AG09309 (cell line): ENCODE measurements around the gene TMEM98.
"Not testable (repeated sequence)": the region's sequence is repeated elsewhere in the genome, so short reads cannot be mapped to it uniquely, and the experiment has no call there.

Experiments used
- DNase-seq: peaks from one replicate; pipeline ENCODE4 v3.0.0-alpha.2; 2010; ENCODE audit warnings: low read depth
- H3K4me3 ChIP-seq: 2 replicates; pipeline ENCODE4 v1.5.1; 2011; ENCODE audit warnings: mild to moderate bottlenecking, low read depth, low read length, moderate library complexity; ENCODE audit not compliant: control insufficient read depth
- TF ChIP-seq, protein P1 (sequence below): IDR thresholded peaks from 2 replicates; pipeline ENCODE4 v1.5.1; 2011; ENCODE audit warnings: mild to moderate bottlenecking, low read depth, low read length, inconsistent platforms; ENCODE audit not compliant: insufficient read depth, control insufficient read depth; ENCODE audit errors: missing control alignments

The TMEM98 gene

DNA sequence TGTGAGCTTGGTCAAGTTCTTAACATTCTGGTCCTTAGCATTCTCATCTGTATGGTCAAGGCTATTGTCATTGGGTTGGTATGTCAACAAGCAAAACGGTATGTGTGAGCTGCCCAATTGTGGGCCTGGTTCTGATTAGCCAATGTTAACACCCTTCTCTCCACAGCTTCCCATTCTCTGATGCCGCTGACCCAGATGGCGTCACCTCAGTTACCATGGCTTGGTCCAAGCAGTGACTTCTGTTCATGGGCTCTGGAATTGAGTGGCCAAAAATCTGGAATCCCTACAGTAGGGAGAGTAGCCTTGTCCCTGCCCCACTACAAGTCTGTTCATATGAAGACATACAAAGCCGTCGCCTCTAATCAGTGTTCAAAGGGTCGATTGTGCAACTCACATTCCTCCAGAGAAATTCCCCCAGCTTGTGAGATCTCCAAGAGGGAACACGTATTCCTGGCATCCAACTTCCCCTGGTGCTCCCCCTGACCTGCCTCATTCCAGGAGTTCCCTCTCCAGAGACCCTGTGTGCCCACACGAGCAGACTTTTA, 15.8 kb downstream of the TMEM98 start:
- TF ChIP-seq, protein P1, sequence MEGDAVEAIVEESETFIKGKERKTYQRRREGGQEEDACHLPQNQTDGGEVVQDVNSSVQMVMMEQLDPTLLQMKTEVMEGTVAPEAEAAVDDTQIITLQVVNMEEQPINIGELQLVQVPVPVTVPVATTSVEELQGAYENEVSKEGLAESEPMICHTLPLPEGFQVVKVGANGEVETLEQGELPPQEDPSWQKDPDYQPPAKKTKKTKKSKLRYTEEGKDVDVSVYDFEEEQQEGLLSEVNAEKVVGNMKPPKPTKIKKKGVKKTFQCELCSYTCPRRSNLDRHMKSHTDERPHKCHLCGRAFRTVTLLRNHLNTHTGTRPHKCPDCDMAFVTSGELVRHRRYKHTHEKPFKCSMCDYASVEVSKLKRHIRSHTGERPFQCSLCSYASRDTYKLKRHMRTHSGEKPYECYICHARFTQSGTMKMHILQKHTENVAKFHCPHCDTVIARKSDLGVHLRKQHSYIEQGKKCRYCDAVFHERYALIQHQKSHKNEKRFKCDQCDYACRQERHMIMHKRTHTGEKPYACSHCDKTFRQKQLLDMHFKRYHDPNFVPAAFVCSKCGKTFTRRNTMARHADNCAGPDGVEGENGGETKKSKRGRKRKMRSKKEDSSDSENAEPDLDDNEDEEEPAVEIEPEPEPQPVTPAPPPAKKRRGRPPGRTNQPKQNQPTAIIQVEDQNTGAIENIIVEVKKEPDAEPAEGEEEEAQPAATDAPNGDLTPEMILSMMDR = no peak
- H3K4me3 ChIP-seq = no peak overlapping the region
- DNase-seq = peak; percentile 68

DNA sequence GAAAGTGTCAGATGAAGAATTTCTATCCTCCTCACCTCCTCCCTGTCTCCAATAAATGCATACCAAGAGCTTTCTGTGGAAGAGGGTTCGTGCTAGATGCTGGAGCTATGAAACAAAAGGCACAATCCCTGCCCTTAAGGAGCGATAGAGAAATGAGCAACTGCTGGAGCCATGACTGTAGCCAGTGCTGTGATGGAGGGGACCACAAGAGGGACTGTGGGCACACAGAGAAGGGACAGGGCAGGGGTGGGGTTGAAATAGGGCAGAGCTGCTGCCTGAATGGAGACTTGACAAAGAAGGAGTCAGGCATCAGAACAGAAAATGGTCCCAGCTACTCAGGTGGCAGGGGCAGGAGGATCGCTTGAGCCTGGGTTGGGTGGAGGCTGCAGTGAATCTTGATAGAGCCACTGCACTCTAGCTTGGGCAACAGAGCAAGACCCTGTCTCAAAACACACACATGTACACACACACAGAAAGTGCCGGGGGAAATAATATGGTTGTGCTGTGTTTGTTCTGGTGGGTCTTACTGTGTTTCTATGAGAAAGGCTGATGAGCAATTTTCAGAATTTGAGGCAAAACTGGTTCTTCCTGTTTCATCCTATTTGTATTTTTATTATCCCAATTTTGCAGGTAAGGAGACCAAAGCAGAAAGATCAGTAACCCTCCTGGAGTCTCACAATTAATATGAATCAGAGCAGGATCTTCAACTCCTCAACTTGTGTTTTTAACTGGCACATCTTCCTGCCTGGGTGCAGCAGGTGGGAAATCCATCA, 16.5 kb downstream of the TMEM98 start:
- no peak for DNase-seq
- TF ChIP-seq, protein P1 = no peak

DNA sequence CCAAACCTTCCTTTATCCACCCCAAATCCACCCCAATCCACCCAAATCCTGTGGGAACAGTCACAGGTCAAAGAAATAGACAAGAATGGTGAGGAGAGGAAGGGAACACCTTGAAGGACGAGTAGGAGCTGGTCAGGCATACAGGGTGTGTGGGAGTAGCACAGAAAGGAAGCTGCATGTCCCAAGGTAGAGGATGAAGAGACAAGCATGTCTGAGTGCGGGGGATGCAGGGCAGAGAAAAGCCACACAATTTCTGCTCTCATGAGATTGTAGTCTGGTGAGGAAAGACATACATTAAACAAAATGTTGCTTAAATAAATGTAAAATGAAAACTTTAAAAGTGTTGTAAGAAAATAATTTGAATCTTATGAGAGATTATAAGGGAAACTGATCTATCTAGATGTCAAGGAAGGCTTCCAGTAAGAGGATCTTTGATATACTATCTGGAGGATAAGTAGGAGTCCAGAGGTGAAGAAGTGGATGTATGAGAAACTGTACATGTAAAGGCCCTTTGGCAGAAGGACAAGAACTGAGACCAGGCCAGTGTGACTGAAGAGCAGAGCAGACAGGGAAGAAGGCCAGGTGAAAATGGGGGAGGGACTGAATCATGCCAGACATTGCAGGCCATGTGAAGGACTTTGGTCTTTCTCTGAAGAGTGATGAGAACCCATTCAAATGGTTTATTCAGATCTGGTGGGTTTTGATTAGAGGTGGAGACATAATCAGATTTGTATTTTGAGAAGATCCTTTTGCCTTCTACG, 18.6 kb downstream of the TMEM98 start:
- no peak for DNase-seq
- H3K4me3 ChIP-seq = no peak overlapping the region
- TF ChIP-seq, protein P1 = no peak

More for the DNA sequence above, 16.5 kb downstream of the TMEM98 start:
- no peak overlapping the region for H3K4me3 ChIP-seq

DNA sequence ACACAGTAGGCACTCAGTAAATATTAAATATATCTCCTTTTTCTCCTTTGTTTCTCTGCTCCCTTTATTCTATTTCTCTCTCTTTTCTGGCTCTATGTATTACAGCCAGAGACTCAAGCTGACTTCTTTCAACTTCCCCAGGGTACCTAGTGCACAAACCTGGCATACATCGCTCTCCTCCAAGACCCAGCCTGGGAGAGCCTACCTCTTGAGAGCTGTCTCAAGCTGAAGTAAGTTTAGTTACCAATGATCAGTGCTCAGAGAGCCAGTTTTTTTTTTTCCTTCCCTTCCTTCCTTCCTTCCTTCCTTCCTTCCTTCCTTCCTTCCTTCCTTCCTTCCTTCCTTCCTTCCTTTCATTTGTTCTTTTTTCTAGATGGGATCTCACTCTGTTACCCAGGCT, 19.8 kb downstream of the TMEM98 start:
- H3K4me3 ChIP-seq = no peak overlapping the region
- no peak for DNase-seq
- TF ChIP-seq, protein P1 = no peak

DNA sequence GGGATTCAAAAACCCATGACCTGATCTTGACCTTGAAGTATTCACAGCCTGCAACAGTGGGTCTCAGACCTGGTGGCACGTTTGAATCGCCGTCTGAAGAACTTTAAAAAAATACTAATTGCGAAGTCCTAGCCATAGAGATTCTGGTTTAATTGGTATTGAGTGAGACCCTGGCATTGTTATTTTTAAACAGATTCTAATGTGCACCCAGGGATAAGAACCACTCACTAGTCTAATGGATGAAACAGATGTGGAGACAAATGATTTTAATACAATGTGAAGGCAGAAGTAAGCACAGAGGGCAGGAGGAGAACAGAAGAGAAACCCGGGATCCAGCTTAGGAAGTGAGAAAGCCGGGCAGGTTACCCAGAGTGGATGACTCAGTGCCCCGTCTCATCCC, 21.2 kb downstream of the TMEM98 start:
- H3K4me3 ChIP-seq = no peak overlapping the region
- TF ChIP-seq, protein P1 = no peak
- no peak for DNase-seq

DNA sequence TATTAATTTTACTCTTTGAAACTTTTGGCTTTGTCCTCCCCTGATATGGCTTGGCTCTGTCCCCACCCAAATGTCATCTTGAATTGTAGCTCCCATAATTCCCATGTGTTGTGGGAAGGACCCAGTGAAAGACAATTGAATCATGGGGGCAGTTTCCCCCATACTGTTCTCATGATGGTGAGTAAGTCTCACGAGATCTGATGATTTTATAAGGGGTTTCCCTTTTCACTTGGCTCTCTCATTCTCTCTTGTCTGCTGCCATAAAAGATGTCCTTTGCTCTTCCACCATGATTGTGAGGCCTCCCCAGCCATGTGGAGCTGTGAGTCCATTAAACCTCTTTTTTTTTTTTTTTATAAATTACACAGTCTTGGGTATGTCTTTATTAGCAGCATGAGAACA, 24.5 kb downstream of the TMEM98 start:
- not testable (repeated sequence) for H3K4me3 ChIP-seq, DNase-seq

DNA sequence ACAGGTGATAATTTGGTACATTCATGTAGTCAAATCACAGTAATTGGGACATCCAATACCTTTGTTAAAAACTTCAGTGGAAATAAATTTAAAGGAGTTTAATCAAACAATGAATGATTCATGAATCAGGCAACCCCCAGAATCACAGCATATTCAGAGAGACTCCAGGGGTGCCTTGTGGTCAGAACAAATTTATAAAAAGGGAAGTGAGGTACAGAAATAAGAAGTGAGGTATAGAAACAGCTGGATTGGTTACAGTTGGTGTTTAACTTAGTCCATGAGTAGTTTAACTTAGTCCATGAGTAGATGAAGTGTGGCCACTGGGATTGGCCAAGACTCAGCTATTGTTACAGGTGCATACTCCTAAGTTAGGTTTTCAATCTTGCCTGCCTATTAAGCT, 25.1 kb downstream of the TMEM98 start:
- H3K4me3 ChIP-seq = no peak overlapping the region
- DNase-seq = no peak
- TF ChIP-seq, protein P1 = no peak
